ENCODE data around the gene RS1. TPM values are rescaled to one million over a fixed set of nuclear protein-coding genes. Genes with fewer than 3 reads are reported as not detected.

The RS1 gene
- total and polyA plus RNA-seq, 9 of the 15 experiments (the other 6 are each of a cell fraction or from before 2014, with no cell fraction given) = not detected

GRCh38 chrX:18674788-18675735 is 3.2 kb upstream of the RS1 start (continued):
- TF ChIP-seq MNT (conservative IDR thresholded peaks at IDR 0.05) = 0 out of 4 replicates have a peak, but pooled peaks of 1 of the 2 experiments have one; percentile 14
- peak; percentile 74 for TF ChIP-seq GTF3C2 (IDR thresholded peaks at IDR 0.05; ENCODE audit: borderline replicate concordance, extremely low read depth, insufficient read length)
- no peak for TF ChIP-seq ELK1 (CRISPR knock-in tag; IDR thresholded peaks at IDR 0.05)
- no peak for TF ChIP-seq PRMT5 (CRISPR knock-in tag; IDR thresholded peaks at IDR 0.05)
- TF ChIP-seq CREB3L1 (IDR thresholded peaks at IDR 0.05; ENCODE audit: borderline replicate concordance, low read depth) = no peak
- TF ChIP-seq ZNF277 (CRISPR knock-in tag; IDR thresholded peaks at IDR 0.05; ENCODE audit: borderline replicate concordance) = no peak
- TF ChIP-seq ZNF134 (CRISPR knock-in tag; conservative IDR thresholded peaks at IDR 0.05) = 0 out of 2 replicates have a peak, but pooled peaks have one; percentile 17
- no peak for TF ChIP-seq CEBPZ (IDR thresholded peaks at IDR 0.05; ENCODE audit: borderline replicate concordance, low read depth, low read length)
- TF ChIP-seq NCOA2 (IDR thresholded peaks at IDR 0.05; ENCODE audit: partially characterized antibody in 2 of 2) = peak in 1 of 2 experiments; percentile 53
- no peak for TF ChIP-seq RBM34 (IDR thresholded peaks at IDR 0.05; ENCODE audit: borderline replicate concordance, insufficient read depth, low read length)
- peak; percentile 81 for TF ChIP-seq ZNF384 (IDR thresholded peaks at IDR 0.05; ENCODE audit: low read depth, low read length)

Measured in K562 (cell line).